Cardiac fibroblast (primary cell): ENCODE measurements around the gene CLPX.
"Not testable (repeated sequence)": the region's sequence is repeated elsewhere in the genome, so short reads cannot be mapped to it uniquely, and the experiment has no call there.

Experiments
- DNase-seq, 2 donors: peaks; one replicate each; pipeline versions ENCODE4 v3.0.0 to v3.0.0-alpha.2; 2010; ENCODE audit warnings: low read depth in 2 of 2
- H3K4me3 ChIP-seq, 2 donors: replicated peaks in 1 of 2; 1 replicate in 1 of 2; 2 replicates in 1 of 2; pipeline ENCODE4 v1.5.1; 2011; ENCODE audit warnings: low read depth in 2 of 2, low read length in 2 of 2, mild to moderate bottlenecking in 2 of 2, moderate library complexity in 1 of 2
- TF ChIP-seq, protein P1 (sequence below): IDR thresholded peaks from one replicate; pipeline ENCODE4 v1.5.1; 2011; ENCODE audit warnings: low read depth, mild to moderate bottlenecking, low read length, inconsistent platforms

Gene CLPX

DNA sequence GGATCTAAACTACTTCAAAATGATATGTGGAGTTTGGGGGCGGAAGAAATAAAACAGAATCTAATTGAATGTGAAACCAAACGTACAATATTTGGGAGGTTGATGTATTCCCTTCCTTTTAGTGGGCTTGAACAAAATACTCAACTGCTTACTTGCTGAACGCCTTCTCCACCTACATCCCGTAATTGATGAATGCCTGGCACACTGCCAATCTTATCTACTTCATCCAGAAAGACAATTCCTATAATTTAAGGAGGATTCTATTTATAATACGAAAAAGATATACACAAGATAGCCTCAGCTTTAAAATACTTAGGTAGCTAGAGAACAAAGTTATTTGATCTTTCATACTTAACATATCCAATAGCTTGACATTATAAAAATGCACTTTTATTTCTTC, 28.4 kb downstream of the CLPX start:
- H3K4me3 ChIP-seq: no peak overlapping the region
- no peak for DNase-seq
- TF ChIP-seq, protein P1, sequence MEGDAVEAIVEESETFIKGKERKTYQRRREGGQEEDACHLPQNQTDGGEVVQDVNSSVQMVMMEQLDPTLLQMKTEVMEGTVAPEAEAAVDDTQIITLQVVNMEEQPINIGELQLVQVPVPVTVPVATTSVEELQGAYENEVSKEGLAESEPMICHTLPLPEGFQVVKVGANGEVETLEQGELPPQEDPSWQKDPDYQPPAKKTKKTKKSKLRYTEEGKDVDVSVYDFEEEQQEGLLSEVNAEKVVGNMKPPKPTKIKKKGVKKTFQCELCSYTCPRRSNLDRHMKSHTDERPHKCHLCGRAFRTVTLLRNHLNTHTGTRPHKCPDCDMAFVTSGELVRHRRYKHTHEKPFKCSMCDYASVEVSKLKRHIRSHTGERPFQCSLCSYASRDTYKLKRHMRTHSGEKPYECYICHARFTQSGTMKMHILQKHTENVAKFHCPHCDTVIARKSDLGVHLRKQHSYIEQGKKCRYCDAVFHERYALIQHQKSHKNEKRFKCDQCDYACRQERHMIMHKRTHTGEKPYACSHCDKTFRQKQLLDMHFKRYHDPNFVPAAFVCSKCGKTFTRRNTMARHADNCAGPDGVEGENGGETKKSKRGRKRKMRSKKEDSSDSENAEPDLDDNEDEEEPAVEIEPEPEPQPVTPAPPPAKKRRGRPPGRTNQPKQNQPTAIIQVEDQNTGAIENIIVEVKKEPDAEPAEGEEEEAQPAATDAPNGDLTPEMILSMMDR: no peak

DNA sequence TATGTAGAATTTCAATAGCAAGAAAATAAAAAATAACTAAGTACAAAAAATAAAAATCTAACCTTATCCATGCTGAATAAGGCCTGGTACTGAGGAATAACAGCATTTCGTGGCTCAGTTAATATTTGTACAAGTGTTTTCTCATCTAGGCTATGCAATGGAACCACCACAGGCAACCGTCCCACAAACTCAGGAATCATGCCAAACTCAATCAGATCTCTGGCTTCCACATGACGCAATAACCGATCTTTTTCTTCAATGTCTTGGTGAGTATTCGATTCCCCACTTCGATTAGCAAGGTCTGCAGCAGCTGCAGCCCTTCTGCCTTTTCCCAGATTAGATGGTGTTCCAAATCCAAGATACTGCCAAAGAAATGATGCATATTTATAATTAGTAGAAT, 30.4 kb downstream of the CLPX start:
- no peak overlapping the region for H3K4me3 ChIP-seq
- TF ChIP-seq, protein P1: no peak

DNA sequence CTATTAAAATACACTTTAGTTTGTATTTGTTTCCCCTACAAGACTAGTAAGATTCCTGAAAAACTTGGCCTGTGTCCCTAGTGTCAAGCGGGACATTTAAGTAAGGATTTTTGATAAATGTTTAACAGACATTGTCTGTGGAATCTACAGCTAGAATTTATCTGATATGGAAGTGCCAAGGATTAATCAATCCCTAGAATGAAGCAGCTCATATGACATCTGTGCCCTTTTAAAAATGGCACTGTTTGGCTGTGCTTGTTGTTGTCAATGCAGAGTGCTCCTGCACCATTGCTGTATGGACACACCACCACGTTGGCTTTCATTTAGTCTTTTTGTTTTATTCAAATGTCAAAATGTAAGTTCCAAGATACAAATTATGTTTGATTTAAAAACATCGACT, 37.2 kb downstream of the CLPX start:
- TF ChIP-seq, protein P1: no peak
- no peak overlapping the region for H3K4me3 ChIP-seq
- DNase-seq: no peak

More for the DNA sequence above, 30.4 kb downstream of the CLPX start:
- no peak for DNase-seq

DNA sequence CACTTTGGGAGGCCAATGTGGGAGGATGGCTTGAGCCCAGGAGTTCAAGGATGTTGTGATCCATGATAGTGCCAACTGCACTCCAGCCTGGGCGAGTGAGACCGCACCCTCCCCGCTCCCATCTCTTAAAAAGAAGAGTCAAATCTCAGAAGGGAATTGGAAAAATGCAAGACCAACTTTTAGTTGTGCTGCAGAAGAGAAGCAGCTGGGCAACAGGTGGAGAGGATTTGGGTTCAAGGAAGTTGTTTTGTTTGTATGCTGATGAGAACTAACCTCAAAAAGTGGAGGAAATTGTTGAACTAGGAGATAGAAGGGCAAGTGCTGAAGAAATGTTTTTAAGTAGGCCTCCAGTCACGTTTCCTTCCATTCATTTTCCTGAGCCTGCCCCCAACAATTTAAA, 38.7 kb downstream of the CLPX start:
- no peak overlapping the region for H3K4me3 ChIP-seq
- TF ChIP-seq, protein P1: no peak
- DNase-seq: no peak

DNA sequence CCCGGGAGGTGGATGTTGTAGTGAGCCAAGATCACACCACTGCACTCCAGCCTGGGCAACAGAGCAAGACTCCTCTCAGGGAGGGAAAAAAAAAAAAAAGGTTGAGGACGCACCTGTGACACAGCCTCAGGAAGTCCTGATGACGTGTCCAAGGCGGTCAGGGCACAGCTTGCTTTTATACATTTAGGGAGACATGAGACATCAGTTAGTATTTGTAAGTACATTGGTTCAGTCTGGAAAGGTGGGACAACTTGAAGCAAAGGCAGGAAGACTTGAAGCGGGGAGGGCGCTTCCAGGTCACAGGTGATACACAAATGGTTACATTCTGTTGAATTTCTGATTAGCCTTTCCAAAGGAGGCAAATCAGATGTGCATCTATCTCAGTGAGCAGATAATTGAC, 46.5 kb downstream of the CLPX start:
- not testable (repeated sequence) for DNase-seq, H3K4me3 ChIP-seq

DNA sequence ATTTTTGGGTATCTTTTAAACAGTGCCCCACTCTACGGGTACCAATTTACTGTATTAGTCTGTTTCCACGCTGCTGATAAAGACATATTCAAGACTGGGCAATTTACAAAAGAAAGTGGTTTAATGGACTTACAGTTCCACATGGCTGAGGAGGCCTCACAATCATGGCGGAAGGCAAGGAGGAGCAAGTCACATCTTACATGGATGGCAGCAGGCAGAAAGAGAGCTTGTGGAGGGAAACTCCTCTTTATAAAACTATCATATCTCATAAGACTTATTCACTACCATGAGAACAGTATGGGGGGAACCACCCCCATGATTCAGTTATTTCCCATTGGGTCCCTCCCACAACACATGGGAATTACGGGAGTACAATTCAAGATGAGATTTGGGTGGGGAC, 47.2 kb downstream of the CLPX start:
- not testable (repeated sequence) for DNase-seq, H3K4me3 ChIP-seq

DNA sequence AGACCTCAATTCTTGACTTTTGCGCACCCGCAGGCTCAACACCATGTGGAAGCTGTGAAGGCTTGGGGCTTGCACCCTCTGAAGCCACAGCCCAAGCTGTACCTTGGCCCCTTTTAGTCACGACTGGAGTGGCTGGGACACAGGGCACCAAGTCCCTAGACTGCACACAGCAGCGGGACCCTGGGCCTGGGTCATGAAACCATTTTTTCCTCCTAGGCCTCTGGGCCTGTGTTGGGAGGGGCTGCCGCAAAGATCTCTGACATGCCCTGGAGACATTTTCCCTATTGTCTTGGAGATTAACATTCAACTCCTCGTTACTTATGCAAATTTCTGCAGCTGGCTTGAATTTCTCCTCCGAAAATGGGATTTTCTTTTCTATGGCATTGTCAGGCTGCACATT, 48.1 kb downstream of the CLPX start:
- not testable (repeated sequence) for DNase-seq, H3K4me3 ChIP-seq

DNA sequence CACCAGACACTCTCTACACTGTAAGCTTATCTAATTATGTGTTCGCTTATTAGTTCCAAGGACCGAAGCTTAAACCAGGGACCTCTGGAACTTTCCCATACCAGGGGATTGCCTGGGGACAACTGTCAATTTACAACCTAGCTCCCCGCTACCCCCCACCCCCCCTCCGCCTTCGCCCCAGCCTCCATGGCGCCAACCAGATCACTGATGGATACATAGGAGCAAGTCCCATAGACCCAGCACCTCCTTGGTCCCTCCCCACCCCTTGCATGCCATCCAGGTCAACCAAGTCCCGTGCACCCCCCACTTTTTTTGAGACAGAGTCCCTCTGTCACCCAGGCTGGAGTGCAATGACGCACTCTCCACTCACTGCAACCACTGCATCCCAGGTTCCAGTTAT, 50.6 kb downstream of the CLPX start:
- H3K4me3 ChIP-seq: no peak overlapping the region
- TF ChIP-seq, protein P1: no peak
- no peak for DNase-seq
